ENCODE measurements around the gene P4HTM.

DNA sequence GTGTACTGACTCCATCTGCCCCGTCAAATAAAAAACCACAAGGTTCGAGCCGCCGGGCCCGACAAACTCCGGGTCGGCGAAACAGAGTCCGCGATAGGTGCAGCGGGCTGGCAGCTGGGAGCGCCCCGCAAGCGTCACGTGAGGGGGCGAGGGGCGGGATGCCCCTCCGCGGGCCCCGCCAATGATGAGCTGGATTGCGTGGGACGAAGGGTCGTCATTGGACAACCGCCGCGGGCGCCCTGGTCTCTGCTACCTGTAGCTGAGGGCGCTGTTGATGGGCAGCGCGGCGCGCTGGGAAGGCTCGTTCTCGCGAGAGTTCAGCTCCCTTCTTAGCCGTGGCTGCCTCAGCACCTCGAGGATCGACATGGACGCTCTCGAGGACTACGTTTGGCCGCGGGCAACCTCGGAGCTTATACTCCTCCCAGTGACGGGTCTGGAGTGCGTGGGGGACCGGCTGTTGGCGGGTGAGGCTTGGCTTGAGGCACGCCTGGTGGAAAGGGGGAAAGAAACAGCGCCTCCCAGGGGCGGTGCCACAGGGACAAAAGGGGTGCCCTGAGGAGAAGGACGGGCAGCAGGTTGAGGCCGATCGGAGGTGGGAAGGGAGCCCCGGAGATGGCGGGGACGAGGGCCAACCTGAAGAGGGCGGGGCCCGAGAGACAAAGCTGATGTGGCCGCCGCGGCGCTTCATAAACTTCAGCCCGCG, 17.2 kb downstream of the P4HTM start, which contains the start of gene WDR6:
- TF ChIP-seq, protein P1, sequence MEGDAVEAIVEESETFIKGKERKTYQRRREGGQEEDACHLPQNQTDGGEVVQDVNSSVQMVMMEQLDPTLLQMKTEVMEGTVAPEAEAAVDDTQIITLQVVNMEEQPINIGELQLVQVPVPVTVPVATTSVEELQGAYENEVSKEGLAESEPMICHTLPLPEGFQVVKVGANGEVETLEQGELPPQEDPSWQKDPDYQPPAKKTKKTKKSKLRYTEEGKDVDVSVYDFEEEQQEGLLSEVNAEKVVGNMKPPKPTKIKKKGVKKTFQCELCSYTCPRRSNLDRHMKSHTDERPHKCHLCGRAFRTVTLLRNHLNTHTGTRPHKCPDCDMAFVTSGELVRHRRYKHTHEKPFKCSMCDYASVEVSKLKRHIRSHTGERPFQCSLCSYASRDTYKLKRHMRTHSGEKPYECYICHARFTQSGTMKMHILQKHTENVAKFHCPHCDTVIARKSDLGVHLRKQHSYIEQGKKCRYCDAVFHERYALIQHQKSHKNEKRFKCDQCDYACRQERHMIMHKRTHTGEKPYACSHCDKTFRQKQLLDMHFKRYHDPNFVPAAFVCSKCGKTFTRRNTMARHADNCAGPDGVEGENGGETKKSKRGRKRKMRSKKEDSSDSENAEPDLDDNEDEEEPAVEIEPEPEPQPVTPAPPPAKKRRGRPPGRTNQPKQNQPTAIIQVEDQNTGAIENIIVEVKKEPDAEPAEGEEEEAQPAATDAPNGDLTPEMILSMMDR (IDR thresholded peaks at IDR 0.05; ENCODE audit: extremely low read depth in 1 of 2, insufficient read depth in 1 of 2, low read depth in 1 of 2, low read length in 2 of 2) = peak; percentile 22 to 30
- TF ChIP-seq GATA2 (IDR thresholded peaks at IDR 0.05; ENCODE audit: insufficient read depth, insufficient read length, low read depth, low read length) (no peak), POLR2A (IDR thresholded peaks at IDR 0.05; ENCODE audit: low read depth, low read length) (peak; percentile 89), JUN (IDR thresholded peaks at IDR 0.05; ENCODE audit: borderline replicate concordance, insufficient read depth, insufficient read length, low read depth) (no peak)
- TF ChIP-seq, protein P2, sequence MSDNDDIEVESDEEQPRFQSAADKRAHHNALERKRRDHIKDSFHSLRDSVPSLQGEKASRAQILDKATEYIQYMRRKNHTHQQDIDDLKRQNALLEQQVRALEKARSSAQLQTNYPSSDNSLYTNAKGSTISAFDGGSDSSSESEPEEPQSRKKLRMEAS (IDR thresholded peaks at IDR 0.05; ENCODE audit: insufficient read depth, insufficient read length) = peak; percentile 84

Measured in endothelial cell of umbilical vein (primary cell).